ENCODE results near the gene RPTOR.

GRCh38 chr17:81008140-81008539 is 463.5 kb downstream of the RPTOR start:
- TF ChIP-seq EZH2 (IDR thresholded peaks at IDR 0.05; ENCODE audit: borderline replicate concordance, insufficient read depth, low read length, poor library complexity, severe bottlenecking) (no peak), RAD21 (conservative IDR thresholded peaks at IDR 0.05) (no peak), TAF1 (IDR thresholded peaks at IDR 0.05; ENCODE audit: low read depth) (no peak), EP300 (conservative IDR thresholded peaks at IDR 0.05; ENCODE audit: poor library complexity, severe bottlenecking) (no peak), POLR2AphosphoS5 (IDR thresholded peaks at IDR 0.05) (no peak), SMC3 (conservative IDR thresholded peaks at IDR 0.05; ENCODE audit: poor library complexity) (no peak)
- TF ChIP-seq, protein P1, sequence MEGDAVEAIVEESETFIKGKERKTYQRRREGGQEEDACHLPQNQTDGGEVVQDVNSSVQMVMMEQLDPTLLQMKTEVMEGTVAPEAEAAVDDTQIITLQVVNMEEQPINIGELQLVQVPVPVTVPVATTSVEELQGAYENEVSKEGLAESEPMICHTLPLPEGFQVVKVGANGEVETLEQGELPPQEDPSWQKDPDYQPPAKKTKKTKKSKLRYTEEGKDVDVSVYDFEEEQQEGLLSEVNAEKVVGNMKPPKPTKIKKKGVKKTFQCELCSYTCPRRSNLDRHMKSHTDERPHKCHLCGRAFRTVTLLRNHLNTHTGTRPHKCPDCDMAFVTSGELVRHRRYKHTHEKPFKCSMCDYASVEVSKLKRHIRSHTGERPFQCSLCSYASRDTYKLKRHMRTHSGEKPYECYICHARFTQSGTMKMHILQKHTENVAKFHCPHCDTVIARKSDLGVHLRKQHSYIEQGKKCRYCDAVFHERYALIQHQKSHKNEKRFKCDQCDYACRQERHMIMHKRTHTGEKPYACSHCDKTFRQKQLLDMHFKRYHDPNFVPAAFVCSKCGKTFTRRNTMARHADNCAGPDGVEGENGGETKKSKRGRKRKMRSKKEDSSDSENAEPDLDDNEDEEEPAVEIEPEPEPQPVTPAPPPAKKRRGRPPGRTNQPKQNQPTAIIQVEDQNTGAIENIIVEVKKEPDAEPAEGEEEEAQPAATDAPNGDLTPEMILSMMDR (IDR thresholded peaks at IDR 0.05; ENCODE audit: poor library complexity, severe bottlenecking), result no peak
